ENCODE measurements around the gene CDH13. TPM values are rescaled to one million over a fixed set of nuclear protein-coding genes. Genes with fewer than 3 reads are reported as not detected.
A peak's percentile ranks its signal among the peaks of the same experiment; 100 is the strongest.

The CDH13 gene
- total RNA-seq, 1 experiment from 2014 or later: not detected

DNA sequence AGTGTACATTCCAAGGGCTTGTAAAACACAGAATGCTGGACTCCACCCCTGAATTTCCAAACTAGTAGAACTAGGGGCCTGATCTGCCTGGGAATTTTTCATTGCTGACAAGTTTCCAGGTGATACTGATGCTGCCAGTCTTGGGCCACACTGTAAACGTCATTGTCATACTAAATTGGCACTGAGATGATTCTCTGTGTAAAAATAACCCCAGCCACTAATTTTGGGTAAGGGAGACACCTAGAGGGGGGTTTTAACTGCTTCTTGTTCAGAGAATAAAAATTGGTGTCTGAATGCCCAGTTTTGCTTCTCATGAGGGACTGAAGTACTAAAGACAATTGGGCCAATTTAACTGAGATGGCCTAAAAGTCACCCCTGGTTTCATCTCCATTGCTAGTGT is 5.0 kb upstream of the CDH13 start:
- peak; percentile 24 for DNase-seq (ENCODE audit: low read depth, low spot score)
- in situ Hi-C loops (cut with HindIII; ENCODE audit: low pct_unique_long_range_greater_than_20kb, low sequenced_read_pairs): no loop called here

DNA sequence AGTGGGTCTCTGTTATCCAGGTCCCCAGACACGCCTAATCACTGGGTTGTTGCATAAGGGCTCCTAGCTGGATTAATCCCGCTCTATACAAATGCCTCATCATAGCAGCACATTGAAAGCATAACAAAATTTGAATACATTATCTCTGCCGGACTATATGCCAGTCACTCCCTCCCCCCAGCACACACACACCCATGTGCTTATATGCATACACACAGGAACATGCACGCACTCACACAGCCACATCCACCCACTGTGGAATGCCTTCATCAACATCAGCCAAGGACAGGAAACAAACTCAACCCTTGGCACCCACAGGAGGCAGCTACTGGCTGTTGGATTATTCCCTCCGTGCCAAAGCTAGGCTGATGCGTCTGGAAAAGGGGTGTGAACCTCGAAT is 3.5 kb upstream of the CDH13 start:
- in situ Hi-C loops (cut with HindIII; ENCODE audit: low pct_unique_long_range_greater_than_20kb, low sequenced_read_pairs): no loop called here
- no peak for DNase-seq (ENCODE audit: low read depth, low spot score)

DNA sequence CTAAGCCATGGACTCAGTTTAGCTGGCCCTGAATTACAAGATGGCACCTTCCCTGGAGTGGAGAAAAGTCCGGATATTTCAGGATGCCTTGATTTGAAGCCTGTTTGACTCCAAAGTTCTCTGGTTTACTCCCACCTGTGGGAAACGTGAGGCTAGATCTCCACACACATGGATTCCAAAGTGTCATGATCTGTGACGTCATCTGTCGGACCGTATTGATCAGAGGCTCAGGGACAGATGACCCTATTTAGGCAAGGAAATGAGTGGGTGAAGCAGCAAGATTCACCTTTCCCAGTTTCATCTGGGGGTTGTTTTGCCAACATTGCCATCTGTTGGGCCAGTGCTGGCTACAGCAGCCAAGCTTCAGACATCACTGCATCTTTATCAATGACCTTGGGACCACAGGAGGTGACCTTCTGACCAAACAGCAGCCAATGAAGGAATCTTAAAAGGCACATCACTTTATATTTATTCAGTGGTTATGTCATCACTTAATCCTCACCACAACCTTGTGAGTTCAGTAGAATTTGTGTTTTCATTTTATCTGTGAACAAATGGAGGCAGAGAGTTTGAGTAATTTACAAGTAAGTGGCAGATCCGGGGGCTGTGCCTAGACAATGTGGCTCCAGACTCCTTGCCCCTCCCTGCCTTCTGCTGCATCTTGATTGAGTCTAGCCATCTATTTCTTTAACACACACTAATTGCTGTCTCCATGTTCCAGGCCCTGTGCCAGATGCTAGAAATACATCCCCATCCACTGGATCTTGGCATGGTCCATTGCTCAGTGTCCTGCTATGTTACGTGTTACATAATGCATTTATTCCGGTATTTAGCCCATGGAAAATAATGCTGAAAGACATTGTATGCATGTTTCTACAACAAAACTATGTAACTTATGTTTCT is 1.5 kb upstream of the CDH13 start:
- in situ Hi-C loops (cut with HindIII; ENCODE audit: low pct_unique_long_range_greater_than_20kb, low sequenced_read_pairs): no loop called here
- no peak for DNase-seq (ENCODE audit: low read depth, low spot score)

DNA sequence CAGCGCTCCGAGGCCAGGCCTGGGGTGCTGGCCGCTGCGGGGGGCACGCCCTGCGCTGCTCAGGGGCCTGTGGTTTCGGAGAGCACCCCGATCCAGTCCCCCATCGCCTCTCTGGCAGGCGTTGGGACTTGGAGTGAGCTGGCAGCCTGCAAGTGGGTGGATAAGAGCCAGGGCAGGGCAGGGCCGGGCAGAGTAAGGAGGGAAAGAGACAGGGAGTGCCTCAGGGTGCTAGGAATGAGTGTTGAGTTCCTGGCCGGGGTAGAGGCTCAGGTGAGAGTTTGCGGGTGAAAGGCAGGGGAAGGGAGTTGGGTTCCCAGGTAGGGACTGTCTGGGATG is 1.3 kb downstream of the CDH13 start:
- in situ Hi-C loops (cut with HindIII; ENCODE audit: low pct_unique_long_range_greater_than_20kb, low sequenced_read_pairs): no loop called here
- no peak for DNase-seq (ENCODE audit: low read depth, low spot score)

DNA sequence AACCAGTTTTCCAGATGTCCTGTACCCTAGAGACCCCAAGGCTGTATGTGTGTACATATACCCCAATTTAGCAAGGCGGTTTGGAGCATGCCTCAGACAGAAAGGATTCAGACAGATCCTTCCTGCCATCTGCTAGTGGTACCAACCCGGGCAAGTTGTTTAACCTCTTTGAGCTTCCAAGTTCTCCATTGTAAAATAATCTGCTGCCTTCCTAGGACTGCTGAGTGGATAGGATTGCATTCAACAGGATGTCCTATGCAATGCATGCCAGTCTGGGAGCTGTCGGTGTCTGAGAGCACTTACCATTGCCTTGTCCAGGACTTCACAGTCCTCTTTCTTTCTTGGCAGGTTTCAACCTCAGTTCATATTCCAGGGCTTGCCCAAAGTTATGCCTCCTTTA is 1.9 kb downstream of the CDH13 start:
- in situ Hi-C loops (cut with HindIII; ENCODE audit: low pct_unique_long_range_greater_than_20kb, low sequenced_read_pairs): no loop called here
- DNase-seq (ENCODE audit: low read depth, low spot score): no peak

- in situ Hi-C loops (cut with HindIII; ENCODE audit: low pct_unique_long_range_greater_than_20kb, low sequenced_read_pairs): no loop called here
- DNase-seq (ENCODE audit: low read depth, low spot score): no peak
These were observed 2.8 kb downstream of the CDH13 start for GRCh38 chr16:82629441-82630027.

DNA sequence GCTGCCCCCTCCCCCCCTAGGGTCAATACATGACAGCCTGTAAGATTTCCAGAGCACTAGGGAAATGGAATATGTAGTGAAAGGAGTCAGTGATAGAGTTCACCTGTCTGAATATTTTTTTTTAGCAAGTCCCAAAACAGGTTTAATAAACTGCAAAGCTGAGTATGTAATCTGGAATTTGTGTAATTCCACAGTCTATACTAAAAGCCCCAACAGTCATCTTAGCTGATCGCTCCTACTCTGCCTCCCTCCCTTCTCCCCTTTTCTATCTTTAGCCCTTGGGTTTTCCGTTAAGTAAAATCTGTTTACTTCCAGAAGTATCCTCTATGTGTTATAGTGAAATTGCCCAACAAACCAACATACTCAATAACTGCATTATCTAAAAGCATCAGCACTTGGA is 3.5 kb downstream of the CDH13 start:
- in situ Hi-C loops (cut with HindIII; ENCODE audit: low pct_unique_long_range_greater_than_20kb, low sequenced_read_pairs): no loop called here
- DNase-seq (ENCODE audit: low read depth, low spot score): no peak

GRCh38 chr16:82630688-82631087 is 3.9 kb downstream of the CDH13 start:
- peak; percentile 6 for DNase-seq (ENCODE audit: low read depth, low spot score)
- in situ Hi-C loops (cut with HindIII; ENCODE audit: low pct_unique_long_range_greater_than_20kb, low sequenced_read_pairs): no loop called here

DNA sequence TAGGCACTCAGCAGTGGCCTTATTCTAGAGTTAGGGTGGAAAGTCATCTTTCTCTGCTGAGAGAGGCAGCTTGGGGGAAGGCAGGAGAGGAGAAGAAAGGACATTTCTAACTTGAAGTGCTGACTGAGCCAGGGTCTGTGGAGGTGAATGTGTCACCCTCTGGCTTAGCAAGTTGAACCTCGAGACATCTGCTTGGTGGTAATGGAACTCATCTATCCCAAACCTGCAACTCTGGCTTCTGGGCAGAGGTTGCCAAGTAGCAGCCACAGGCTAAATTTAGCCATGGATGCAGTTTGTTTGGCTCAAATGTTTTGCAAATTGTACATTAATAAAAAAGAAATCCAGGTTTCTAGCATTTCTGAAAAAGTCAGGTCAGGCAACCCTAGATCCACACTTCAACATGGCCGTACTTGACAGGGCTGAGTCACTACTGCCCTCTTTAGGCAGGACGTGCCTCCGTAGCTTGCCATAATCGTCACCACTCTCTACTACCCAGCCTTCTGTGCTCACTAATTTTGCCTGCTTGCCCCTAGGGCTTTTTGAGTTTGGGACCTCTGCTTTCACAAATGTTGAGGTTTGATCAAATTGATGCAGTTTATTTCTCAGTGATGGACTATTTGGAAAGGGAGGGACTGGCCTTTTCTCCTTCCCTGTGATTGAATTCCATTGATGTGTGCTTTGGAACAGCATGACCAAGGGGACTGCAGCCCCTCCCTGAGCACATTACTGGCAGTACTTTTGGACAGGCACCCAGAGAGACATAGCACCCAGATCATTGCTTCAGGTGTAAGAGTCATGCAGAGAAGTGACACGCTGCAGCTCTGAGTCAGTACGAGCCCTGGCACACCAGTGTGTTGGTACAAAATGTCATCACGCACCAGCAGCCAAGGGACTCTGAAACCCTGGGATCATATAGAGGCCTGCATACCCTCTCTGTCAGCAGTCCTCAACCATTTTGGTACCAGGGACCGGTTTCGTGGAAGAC is 5.2 kb downstream of the CDH13 start:
- DNase-seq (ENCODE audit: low read depth, low spot score): peak; percentile 67
- in situ Hi-C loops (cut with HindIII; ENCODE audit: low pct_unique_long_range_greater_than_20kb, low sequenced_read_pairs): no loop called here

- in situ Hi-C loops (cut with HindIII; ENCODE audit: low pct_unique_long_range_greater_than_20kb, low sequenced_read_pairs): no loop called here
- no peak for DNase-seq (ENCODE audit: low read depth, low spot score)
These were observed 7.3 kb downstream of the CDH13 start for GRCh38 chr16:82633964-82634600.

DNA sequence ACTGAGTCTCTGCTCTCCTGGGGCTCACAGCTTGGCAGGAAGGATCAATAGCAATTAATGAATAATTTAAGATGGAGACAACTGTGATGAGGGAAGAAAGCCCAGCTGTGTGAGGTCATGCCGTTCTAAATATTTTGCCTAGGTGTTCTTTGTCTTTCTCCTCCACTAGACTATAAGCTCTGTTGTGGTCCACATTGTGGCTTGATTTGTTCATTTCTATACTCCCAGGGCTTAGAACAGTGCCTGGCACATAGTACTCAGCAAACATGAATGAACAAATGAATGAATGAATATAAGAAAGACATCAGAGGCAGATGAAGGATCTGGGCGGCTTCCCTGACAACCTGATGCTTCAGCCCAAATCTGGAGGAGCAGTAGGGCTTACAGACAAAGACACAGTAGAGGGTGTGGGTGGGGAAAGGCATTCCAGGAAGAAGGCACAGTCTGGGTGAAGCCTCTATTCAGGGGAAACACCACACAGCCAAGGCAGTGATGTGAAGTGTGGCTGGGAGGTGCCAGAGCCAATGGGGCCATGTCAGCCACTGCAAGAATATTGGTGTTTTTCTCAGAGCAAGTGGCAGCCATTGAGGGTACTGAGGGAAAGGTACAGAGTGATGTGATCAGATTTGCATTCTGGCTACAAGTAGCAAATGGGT is 8.3 kb downstream of the CDH13 start:
- in situ Hi-C loops (cut with HindIII; ENCODE audit: low pct_unique_long_range_greater_than_20kb, low sequenced_read_pairs): no loop called here
- DNase-seq (ENCODE audit: low read depth, low spot score): no peak

GRCh38 chr16:82636485-82636884 is 9.7 kb downstream of the CDH13 start:
- in situ Hi-C loops (cut with HindIII; ENCODE audit: low pct_unique_long_range_greater_than_20kb, low sequenced_read_pairs): no loop called here
- no peak for DNase-seq (ENCODE audit: low read depth, low spot score)

GRCh38 chr16:82636958-82637357 is 10.2 kb downstream of the CDH13 start:
- in situ Hi-C loops (cut with HindIII; ENCODE audit: low pct_unique_long_range_greater_than_20kb, low sequenced_read_pairs): no loop called here
- no peak for DNase-seq (ENCODE audit: low read depth, low spot score)

GRCh38 chr16:82638095-82638798 is 11.5 kb downstream of the CDH13 start:
- DNase-seq (ENCODE audit: low read depth, low spot score): no peak
- in situ Hi-C loops (cut with HindIII; ENCODE audit: low pct_unique_long_range_greater_than_20kb, low sequenced_read_pairs): no loop called here

DNA sequence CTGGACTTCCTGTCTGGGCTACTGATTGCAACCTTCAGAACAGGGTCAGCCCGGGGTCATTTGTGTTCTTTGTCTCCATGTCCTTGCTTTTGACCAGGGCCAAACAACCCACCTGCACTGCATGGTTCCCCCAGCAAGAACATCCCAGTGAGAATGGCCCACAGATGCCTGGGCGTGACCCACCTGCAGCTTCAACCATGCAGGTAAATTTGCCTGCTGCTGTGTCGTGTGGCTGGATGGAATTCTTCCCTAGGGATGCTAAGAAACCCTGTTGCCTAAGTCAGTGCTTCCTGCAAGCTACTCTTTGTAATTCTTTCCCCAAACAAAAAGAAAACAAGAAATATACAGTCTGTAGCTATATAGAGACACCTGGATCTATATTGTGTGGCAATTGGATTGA is 12.5 kb downstream of the CDH13 start:
- in situ Hi-C loops (cut with HindIII; ENCODE audit: low pct_unique_long_range_greater_than_20kb, low sequenced_read_pairs): no loop called here
- DNase-seq (ENCODE audit: low read depth, low spot score): no peak

- in situ Hi-C loops (cut with HindIII; ENCODE audit: low pct_unique_long_range_greater_than_20kb, low sequenced_read_pairs): no loop called here
These were observed 13.0 kb downstream of the CDH13 start for GRCh38 chr16:82639666-82640336.

More at GRCh38 chr16:82639666-82640336, 13.0 kb downstream of the CDH13 start:
- DNase-seq (ENCODE audit: low read depth, low spot score): peak; percentile 72
